Mucosa of rectum (tissue), 2 donors: ENCODE measurements around the gene LRRC8D.

Experiments used
- H3K27ac ChIP-seq, 2 donors: one replicate each; pipeline ENCODE4 v1.7.0; 2013; ENCODE audit warnings: inconsistent platforms in 2 of 2, low read depth in 2 of 2, low read length in 2 of 2
- H3K27me3 ChIP-seq, 2 donors: one replicate each; pipeline ENCODE4 v1.7.0; 2013; ENCODE audit warnings: low read length in 2 of 2; ENCODE audit not compliant: control insufficient read depth in 2 of 2, insufficient read depth in 2 of 2
- H3K36me3 ChIP-seq, 2 donors: one replicate each; pipeline ENCODE4 v1.7.0; 2013; ENCODE audit warnings: low read length in 2 of 2; ENCODE audit not compliant: control insufficient read depth in 2 of 2, insufficient read depth in 2 of 2
- H3K4me1 ChIP-seq, 2 donors: one replicate each; pipeline ENCODE4 v1.7.0; 2013; ENCODE audit warnings: low read length in 2 of 2, mild to moderate bottlenecking in 1 of 2; ENCODE audit not compliant: control insufficient read depth in 2 of 2, insufficient read depth in 2 of 2
- H3K4me3 ChIP-seq, 2 donors: one replicate each; pipeline ENCODE4 v1.7.0; 2013; ENCODE audit warnings: low read length in 2 of 2
- H3K9ac ChIP-seq, 2 donors: one replicate each; pipeline ENCODE4 v1.7.0; 2013; ENCODE audit warnings: low read length in 2 of 2, low read depth in 1 of 2, mild to moderate bottlenecking in 1 of 2
- H3K9me3 ChIP-seq, 2 donors: one replicate each; pipeline ENCODE4 v1.7.0; 2013; ENCODE audit warnings: low read length in 2 of 2; ENCODE audit not compliant: control insufficient read depth in 2 of 2
- donor health status: healthy.
- donor health status: Normal muscosa, but diverticular disease.

LRRC8D gene

GRCh38 chr1:89821322-89822108 lies 683 bp downstream of the LRRC8D start:
- Histone ChIP-seq H3K27me3 (no peaks in the 10 kb centered on the region), H3K4me3 (peak overlapping the region; percentile 83 to 86), H3K36me3 (no peaks in the 10 kb centered on the region), H3K9me3 (no peaks in the 10 kb centered on the region), H3K9ac (peak overlapping the region; percentile 68 to 70), H3K4me1 (peaks cover 6 to 15% of the 10 kb centered on the region in 2 donors), H3K27ac (peak overlapping the region; percentile 90)

- Histone ChIP-seq H3K9ac (peak overlapping the region; percentile 68 to 70), H3K4me3 (peak overlapping the region; percentile 83 to 86), H3K27me3 (no peaks in the 10 kb centered on the region), H3K36me3 (no peaks in the 10 kb centered on the region), H3K4me1 (peaks cover 6 to 15% of the 10 kb centered on the region in 2 donors), H3K27ac (peak overlapping the region; percentile 90), H3K9me3 (no peaks in the 10 kb centered on the region)
Measured at GRCh38 chr1:89822109-89822962, 1.5 kb downstream of the LRRC8D start.

GRCh38 chr1:89822999-89823628 lies 2.3 kb downstream of the LRRC8D start:
- no peaks in the 10 kb centered on the region for H3K9me3 ChIP-seq
- no peaks in the 10 kb centered on the region for H3K27me3 ChIP-seq
- H3K4me3 ChIP-seq: no peak overlapping the region
- H3K4me1 ChIP-seq: peaks cover 6 to 15% of the 10 kb centered on the region in 2 donors
- H3K36me3 ChIP-seq: no peaks in the 10 kb centered on the region
- no peak overlapping the region for H3K9ac ChIP-seq
- no peak overlapping the region for H3K27ac ChIP-seq

- H3K4me3 ChIP-seq: no peak overlapping the region
- no peaks in the 10 kb centered on the region for H3K9me3 ChIP-seq
- H3K36me3 ChIP-seq: peaks cover 0 to 2% of the 10 kb centered on the region in 2 donors
- no peak overlapping the region for H3K9ac ChIP-seq
- H3K27me3 ChIP-seq: no peaks in the 10 kb centered on the region
- H3K27ac ChIP-seq: no peak overlapping the region
- peaks cover 6 to 15% of the 10 kb centered on the region in 2 donors for H3K4me1 ChIP-seq
Measured at GRCh38 chr1:89823679-89824292, 3.0 kb downstream of the LRRC8D start.

- no peak overlapping the region for H3K9ac ChIP-seq
- H3K4me1 ChIP-seq: peaks cover 3 to 12% of the 10 kb centered on the region in 2 donors
- H3K36me3 ChIP-seq: peaks cover 0 to 6% of the 10 kb centered on the region in 2 donors
- H3K9me3 ChIP-seq: no peaks in the 10 kb centered on the region
- no peaks in the 10 kb centered on the region for H3K27me3 ChIP-seq
- no peak overlapping the region for H3K4me3 ChIP-seq
- no peak overlapping the region for H3K27ac ChIP-seq
Measured at GRCh38 chr1:89826594-89826993, 5.8 kb downstream of the LRRC8D start.

GRCh38 chr1:89827330-89827729 lies 6.5 kb downstream of the LRRC8D start:
- Histone ChIP-seq H3K27ac (no peak overlapping the region), H3K4me1 (peaks cover 3 to 6% of the 10 kb centered on the region in 2 donors), H3K27me3 (no peaks in the 10 kb centered on the region), H3K9ac (no peak overlapping the region), H3K4me3 (no peak overlapping the region), H3K36me3 (peaks cover 0 to 6% of the 10 kb centered on the region in 2 donors), H3K9me3 (no peaks in the 10 kb centered on the region)

- Histone ChIP-seq H3K36me3 (peaks cover 0 to 6% of the 10 kb centered on the region in 2 donors), H3K9ac (no peak overlapping the region), H3K27me3 (no peaks in the 10 kb centered on the region), H3K9me3 (no peaks in the 10 kb centered on the region), H3K4me1 (peaks cover 0 to 2% of the 10 kb centered on the region in 2 donors), H3K4me3 (no peak overlapping the region), H3K27ac (no peak overlapping the region)
Measured at GRCh38 chr1:89827902-89828301, 7.1 kb downstream of the LRRC8D start.

GRCh38 chr1:89829186-89829585 lies 8.4 kb downstream of the LRRC8D start:
- no peak overlapping the region for H3K27ac ChIP-seq
- H3K9me3 ChIP-seq: no peaks in the 10 kb centered on the region
- H3K4me3 ChIP-seq: no peak overlapping the region
- no peaks in the 10 kb centered on the region for H3K4me1 ChIP-seq
- H3K27me3 ChIP-seq: no peaks in the 10 kb centered on the region
- H3K9ac ChIP-seq: no peak overlapping the region
- peaks cover 0 to 6% of the 10 kb centered on the region in 2 donors for H3K36me3 ChIP-seq

- Histone ChIP-seq H3K27me3 (no peaks in the 10 kb centered on the region), H3K4me3 (no peak overlapping the region), H3K9me3 (no peaks in the 10 kb centered on the region), H3K27ac (no peak overlapping the region), H3K9ac (no peak overlapping the region), H3K36me3 (peaks cover 0 to 6% of the 10 kb centered on the region in 2 donors), H3K4me1 (peaks cover under 1 to 3% of the 10 kb centered on the region in 2 donors)
Measured at GRCh38 chr1:89831462-89832120, 10.8 kb downstream of the LRRC8D start.
